WERI-Rb-1 (cell line): Measurements from ENCODE around the gene PIP5K1B.

Experiments
- DNase-seq: peaks from one replicate; pipeline ENCODE4 v3.0.0-alpha.2; 2020
- H3K27ac ChIP-seq: fragments of 250-450 bp; sonication (Bioruptor Pico); 2 replicates; pipeline ENCODE4 v1.5.1; 2020; ENCODE audit warnings: mild to moderate bottlenecking, moderate library complexity
- H3K27me3 ChIP-seq: fragments of 250-450 bp; sonication (Bioruptor Pico); 2 replicates; pipeline ENCODE4 v1.5.1; 2021; ENCODE audit warnings: mild to moderate bottlenecking, low read depth, moderate library complexity; ENCODE audit not compliant: insufficient read depth, severe bottlenecking
- H3K36me3 ChIP-seq: fragments of 250-450 bp; sonication (Bioruptor Pico); 2 replicates; pipeline ENCODE4 v1.5.1; 2020; ENCODE audit warnings: mild to moderate bottlenecking, moderate library complexity
- H3K4me3 ChIP-seq: 2 replicates; pipeline ENCODE4 v1.5.1; 2011; ENCODE audit warnings: low read depth, mild to moderate bottlenecking, control low read depth, low read length
- H3K9me3 ChIP-seq: fragments of 250-450 bp; sonication (Bioruptor Pico); 2 replicates; pipeline ENCODE4 v1.5.1; 2021; ENCODE audit warnings: mild to moderate bottlenecking, moderate library complexity; ENCODE audit not compliant: severe bottlenecking
- TF ChIP-seq, protein P1 (sequence below): IDR thresholded peaks from 2 replicates; pipeline ENCODE4 v1.5.1; 2011; ENCODE audit warnings: low read depth, mild to moderate bottlenecking, control low read depth, inconsistent platforms, low read length

Gene PIP5K1B

DNA sequence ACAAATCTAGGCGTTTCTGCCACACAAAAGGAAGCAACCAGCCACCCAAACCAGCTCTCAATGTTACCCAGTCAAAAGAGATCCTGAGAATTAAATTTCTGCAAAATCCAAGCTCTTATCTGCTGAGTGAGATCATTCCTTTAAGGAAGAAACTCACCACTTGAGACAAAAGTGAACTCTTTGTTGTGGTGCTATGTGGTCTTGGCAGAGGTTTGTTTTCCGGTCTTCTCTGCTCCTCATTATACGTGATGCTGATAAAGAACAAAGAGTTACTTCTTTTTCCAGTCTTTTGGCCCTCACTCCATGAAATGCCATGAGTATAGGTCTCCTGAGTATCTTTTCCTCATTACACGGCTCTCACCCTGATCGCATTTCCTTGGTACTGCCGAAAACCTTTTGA lies 226.8 kb downstream of the PIP5K1B start:
- Histone ChIP-seq H3K27me3 (peaks cover 14% of the 10 kb centered on the region), H3K9me3 (no peaks in the 10 kb centered on the region), H3K36me3 (no peaks in the 10 kb centered on the region), H3K4me3 (no peak overlapping the region), H3K27ac (no peak overlapping the region)
- TF ChIP-seq, protein P1, sequence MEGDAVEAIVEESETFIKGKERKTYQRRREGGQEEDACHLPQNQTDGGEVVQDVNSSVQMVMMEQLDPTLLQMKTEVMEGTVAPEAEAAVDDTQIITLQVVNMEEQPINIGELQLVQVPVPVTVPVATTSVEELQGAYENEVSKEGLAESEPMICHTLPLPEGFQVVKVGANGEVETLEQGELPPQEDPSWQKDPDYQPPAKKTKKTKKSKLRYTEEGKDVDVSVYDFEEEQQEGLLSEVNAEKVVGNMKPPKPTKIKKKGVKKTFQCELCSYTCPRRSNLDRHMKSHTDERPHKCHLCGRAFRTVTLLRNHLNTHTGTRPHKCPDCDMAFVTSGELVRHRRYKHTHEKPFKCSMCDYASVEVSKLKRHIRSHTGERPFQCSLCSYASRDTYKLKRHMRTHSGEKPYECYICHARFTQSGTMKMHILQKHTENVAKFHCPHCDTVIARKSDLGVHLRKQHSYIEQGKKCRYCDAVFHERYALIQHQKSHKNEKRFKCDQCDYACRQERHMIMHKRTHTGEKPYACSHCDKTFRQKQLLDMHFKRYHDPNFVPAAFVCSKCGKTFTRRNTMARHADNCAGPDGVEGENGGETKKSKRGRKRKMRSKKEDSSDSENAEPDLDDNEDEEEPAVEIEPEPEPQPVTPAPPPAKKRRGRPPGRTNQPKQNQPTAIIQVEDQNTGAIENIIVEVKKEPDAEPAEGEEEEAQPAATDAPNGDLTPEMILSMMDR: no peak
- DNase-seq: no peak

DNA sequence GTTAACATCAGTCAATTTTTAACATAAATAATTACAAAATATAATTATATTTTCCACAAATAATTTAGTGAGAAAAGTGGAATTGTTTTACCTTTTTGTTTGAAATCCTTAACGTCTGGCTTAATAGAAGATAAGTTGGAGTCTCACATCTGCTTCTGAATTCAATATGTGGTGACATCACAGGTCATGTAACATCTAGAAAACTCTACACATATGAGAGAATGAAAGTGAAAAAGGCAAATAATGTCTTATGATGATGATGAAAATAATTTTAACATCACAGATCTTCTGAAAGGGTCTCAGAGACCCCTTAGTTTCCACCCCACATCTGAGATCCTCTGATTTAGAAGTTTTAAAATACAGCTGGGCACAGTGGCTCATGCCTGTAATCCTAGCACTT lies 227.4 kb downstream of the PIP5K1B start:
- H3K27me3 ChIP-seq: peaks cover 18% of the 10 kb centered on the region
- H3K9me3 ChIP-seq: no peaks in the 10 kb centered on the region
- no peak for DNase-seq
- H3K4me3 ChIP-seq: no peak overlapping the region
- TF ChIP-seq, protein P1: no peak
- no peaks in the 10 kb centered on the region for H3K36me3 ChIP-seq
- no peak overlapping the region for H3K27ac ChIP-seq

DNA sequence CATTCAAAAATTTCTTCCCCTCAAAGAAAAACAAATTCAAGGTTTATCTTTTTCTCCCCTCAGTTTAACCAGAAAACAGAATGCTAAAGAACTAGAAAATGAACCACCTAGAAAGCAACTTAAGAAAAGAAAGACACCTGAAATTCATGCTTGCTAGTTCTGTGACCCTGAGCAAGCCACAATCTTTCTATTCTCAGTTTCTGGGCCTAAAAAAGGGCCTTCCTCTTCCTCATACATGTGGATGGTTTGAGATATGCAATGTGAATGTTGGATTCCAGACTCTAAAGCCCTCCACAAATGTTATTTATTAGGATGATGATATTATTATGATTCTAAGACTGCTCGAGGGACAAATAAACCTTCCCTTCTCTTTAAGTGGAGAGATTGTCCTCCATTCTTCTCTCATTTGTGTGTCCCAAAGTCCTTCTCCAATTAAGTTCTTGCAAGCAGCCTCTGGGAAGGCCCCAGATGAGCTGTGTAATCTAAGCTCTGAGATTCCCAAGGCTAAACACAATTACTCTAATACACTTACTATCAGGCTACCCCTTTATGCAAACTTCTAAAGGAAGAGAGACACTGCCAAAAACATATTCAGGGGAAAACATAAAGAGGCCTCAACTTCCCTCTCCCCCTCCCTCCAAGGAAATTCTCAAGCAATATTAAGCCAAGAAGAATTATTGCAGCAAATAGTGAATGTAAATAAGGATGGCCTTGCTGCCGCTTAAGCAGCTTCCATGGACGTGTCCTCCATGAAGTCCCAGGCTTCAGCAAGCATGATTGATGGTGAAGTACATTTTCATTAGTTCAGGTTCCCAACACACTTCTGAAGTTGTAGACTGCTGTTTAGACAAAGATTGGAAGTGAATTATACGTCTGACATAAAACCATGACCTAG lies 228.6 kb downstream of the PIP5K1B start:
- H3K36me3 ChIP-seq: no peaks in the 10 kb centered on the region
- H3K4me3 ChIP-seq: no peak overlapping the region
- TF ChIP-seq, protein P1: no peak
- no peak for DNase-seq
- H3K27me3 ChIP-seq: peaks cover 17% of the 10 kb centered on the region
- no peaks in the 10 kb centered on the region for H3K9me3 ChIP-seq
- H3K27ac ChIP-seq: no peak overlapping the region

DNA sequence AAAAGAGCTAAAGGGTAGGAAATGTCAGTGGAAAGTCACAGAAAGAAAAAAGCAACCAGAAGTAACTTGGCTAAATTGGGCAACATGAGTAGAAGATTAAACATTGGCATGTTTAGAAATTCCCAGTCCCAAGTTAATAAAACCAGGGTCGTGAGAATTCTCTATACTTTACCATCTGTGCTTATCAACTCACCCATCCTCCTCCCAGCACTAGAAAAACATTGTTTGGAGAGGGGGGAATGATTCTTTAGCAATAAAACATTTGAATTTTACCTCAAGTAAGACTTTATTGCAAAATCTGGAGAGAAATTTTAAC lies 229.2 kb downstream of the PIP5K1B start:
- H3K9me3 ChIP-seq: no peaks in the 10 kb centered on the region
- no peak for DNase-seq
- H3K4me3 ChIP-seq: no peak overlapping the region
- no peaks in the 10 kb centered on the region for H3K36me3 ChIP-seq
- H3K27me3 ChIP-seq: peaks cover 22% of the 10 kb centered on the region
- no peak overlapping the region for H3K27ac ChIP-seq
- TF ChIP-seq, protein P1: no peak

DNA sequence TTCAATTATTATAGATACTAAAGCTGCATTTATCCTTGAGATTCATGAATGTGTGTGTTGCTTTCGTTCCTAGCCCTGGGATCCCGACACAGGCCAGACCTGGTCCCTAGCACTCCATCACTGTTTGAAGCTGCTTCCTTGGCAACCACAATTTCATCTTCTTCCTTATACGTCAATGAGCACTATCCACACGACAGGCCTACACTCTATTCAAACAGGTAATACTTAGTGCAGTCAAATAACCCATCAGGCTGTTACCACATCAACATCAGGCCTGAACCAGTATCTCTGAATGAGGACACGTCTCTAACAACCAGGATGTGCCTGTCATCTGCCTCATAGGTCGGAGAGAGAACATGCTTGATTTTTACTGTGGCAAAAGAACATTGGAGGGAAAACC lies 235.5 kb downstream of the PIP5K1B start:
- H3K27me3 ChIP-seq: peaks cover 28% of the 10 kb centered on the region
- no peaks in the 10 kb centered on the region for H3K9me3 ChIP-seq
- H3K36me3 ChIP-seq: no peaks in the 10 kb centered on the region
- no peak for DNase-seq
- no peak overlapping the region for H3K4me3 ChIP-seq
- H3K27ac ChIP-seq: no peak overlapping the region
- TF ChIP-seq, protein P1: no peak
